ENCODE measurements around the gene PRKG1.

GRCh38 chr10:52071814-52072213 is 997.5 kb downstream of the PRKG1 start:
- TF ChIP-seq CTCF (IDR thresholded peaks at IDR 0.05) (no peak), POLR2AphosphoS5 (IDR thresholded peaks at IDR 0.05; ENCODE audit: insufficient read depth in 1 of 2, low read depth in 1 of 2) (no peak)
